Liver (tissue), 3 donors: ENCODE data around the gene LMOD1.

Experiments
- ATF3 ChIP-seq: IDR thresholded peaks from 2 replicates; pipeline ENCODE4 v1.6.1; 2016; ENCODE audit warnings: antibody characterized with exemption
- CTCF ChIP-seq: fragments of 150-350 bp; IDR thresholded peaks from 2 replicates; pipeline ENCODE4 v1.5.1; 2017; ENCODE audit warnings: improper control_type of control experiment, low read depth, low read length; ENCODE audit not compliant: missing input control
- EGR1 ChIP-seq, 2 donors: IDR thresholded peaks; 2 replicates each; pipeline ENCODE4 v1.6.1; 2016 to 2018; ENCODE audit warnings: antibody characterized with exemption in 2 of 2, low read depth in 2 of 2
- FOXA1 ChIP-seq: IDR thresholded peaks from 2 replicates; pipeline ENCODE4 v1.6.1; 2016; ENCODE audit warnings: antibody characterized with exemption
- MAX ChIP-seq: IDR thresholded peaks from 2 replicates; pipeline ENCODE4 v1.6.1; 2016; ENCODE audit warnings: antibody characterized with exemption
- RAD21 ChIP-seq, 2 donors: IDR thresholded peaks; 2 replicates each; pipeline ENCODE4 v1.6.1; 2016; ENCODE audit warnings: antibody characterized with exemption in 2 of 2, mild to moderate bottlenecking in 2 of 2
- REST ChIP-seq: IDR thresholded peaks from 2 replicates; pipeline ENCODE4 v1.6.1; 2016; ENCODE audit warnings: antibody characterized with exemption, mild to moderate bottlenecking
- RXRA ChIP-seq, 2 donors: IDR thresholded peaks; 2 replicates each; pipeline ENCODE4 v1.6.1; 2017 to 2018; ENCODE audit warnings: antibody characterized with exemption in 2 of 2, mild to moderate bottlenecking in 1 of 2
- SP1 ChIP-seq: IDR thresholded peaks from 2 replicates; pipeline ENCODE4 v1.6.1; 2018; ENCODE audit warnings: antibody characterized with exemption, mild to moderate bottlenecking
- TAF1 ChIP-seq: conservative IDR thresholded peaks from 2 replicates; pipeline ENCODE4 v1.6.1; 2016; ENCODE audit warnings: antibody characterized with exemption, mild to moderate bottlenecking
- YY1 ChIP-seq: IDR thresholded peaks from 2 replicates; pipeline ENCODE4 v1.6.1; 2016; ENCODE audit warnings: antibody characterized with exemption, mild to moderate bottlenecking
- ZBTB33 ChIP-seq: IDR thresholded peaks from 2 replicates; pipeline ENCODE4 v1.6.1; 2016; ENCODE audit warnings: antibody characterized with exemption
- donor health status: healthy.
- donor health status: healthy.

- no peak for TF ChIP-seq MAX
- TF ChIP-seq CTCF = no peak
- no peak for TF ChIP-seq SP1
- TF ChIP-seq TAF1 = no peak
- no peak for TF ChIP-seq REST
- TF ChIP-seq ATF3 = no peak
- no peak for TF ChIP-seq EGR1 (IDR thresholded peaks at IDR 0.05; ENCODE audit: low read depth in 2 of 2)
- TF ChIP-seq YY1 = no peak
- no peak for TF ChIP-seq RXRA (IDR thresholded peaks at IDR 0.05)
- no peak for TF ChIP-seq ZBTB33
- TF ChIP-seq RAD21 (IDR thresholded peaks at IDR 0.05) = no peak
- TF ChIP-seq FOXA1 = no peak
These were observed 12.0 kb upstream of the LMOD1 start for GRCh38 chr1:201958348-201958747.
